Peyer's patch (tissue), 4 donors: ENCODE data around the gene ZNHIT2.

ENCODE experiments used
- CTCF ChIP-seq, 6 experiments: fragments of 450-650 bp in 4 of 6; fragments of 200-600 bp in 2 of 6; sonication (generic) in 1 of 6; IDR thresholded peaks; one replicate each; pipeline ENCODE4 v1.5.1; 2017 to 2019; ENCODE audit warnings: antibody characterized with exemption in 6 of 6, mild to moderate bottlenecking in 3 of 6, moderate library complexity in 1 of 6
- POLR2A ChIP-seq, 2 donors: fragments of 450-650 bp; IDR thresholded peaks; one replicate each; pipeline ENCODE4 v1.5.1; 2017; ENCODE audit warnings: antibody characterized with exemption in 2 of 2, mild to moderate bottlenecking in 2 of 2, moderate library complexity in 2 of 2

GRCh38 chr11:65096926-65097325 lies 20.6 kb downstream of the ZNHIT2 start:
- no peak for TF ChIP-seq CTCF (IDR thresholded peaks at IDR 0.05)
- TF ChIP-seq POLR2A (IDR thresholded peaks at IDR 0.05): no peak
